ENCODE results near the gene PON3.

The PON3 gene

DNA sequence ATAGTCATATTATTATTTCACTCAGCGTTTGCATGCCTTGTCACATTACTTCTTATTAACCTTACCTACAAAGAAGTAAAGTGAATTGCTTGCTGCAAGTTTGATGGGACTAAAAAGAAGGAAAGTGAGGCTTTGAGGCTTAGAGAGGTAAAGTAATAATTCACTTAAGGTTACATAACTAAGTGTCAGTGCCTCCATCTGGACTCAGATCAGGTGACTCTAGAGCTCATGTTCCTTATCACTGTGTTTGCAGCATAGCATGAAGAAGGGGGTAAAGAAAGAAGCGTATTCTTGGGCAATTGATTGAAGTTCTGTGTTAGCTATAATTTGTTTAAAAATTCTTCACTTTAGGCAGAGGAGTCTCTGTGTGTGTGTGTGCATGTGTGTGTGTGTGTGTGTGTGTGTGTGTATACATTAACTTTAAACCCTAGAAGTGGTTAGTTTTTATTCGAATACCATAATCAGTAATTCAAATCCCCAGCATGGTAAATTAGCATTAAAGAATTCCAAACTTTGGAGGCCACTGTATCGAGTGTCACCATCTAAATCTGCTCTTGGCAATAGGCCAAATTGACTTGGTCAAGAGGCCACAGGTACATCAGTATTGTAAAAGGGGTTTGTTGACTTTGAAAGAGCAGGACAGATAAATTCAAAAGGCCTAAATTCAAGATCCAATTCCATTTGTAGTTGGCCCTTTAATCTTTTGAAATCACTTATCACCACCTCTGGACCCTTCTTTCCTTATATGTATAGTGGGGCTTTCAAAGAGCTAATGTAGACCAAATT, 2.2 kb upstream of the PON3 start:
- Histone ChIP-seq H3K36me3 (ENCODE audit: control insufficient read depth in 2 of 2, insufficient read depth in 1 of 2, low read length in 2 of 2) (no peaks in the 10 kb centered on the region), H3K9me3 (ENCODE audit: control insufficient read depth, insufficient read depth, low read depth, low read length) (no peaks in the 10 kb centered on the region), H3K4me1 (ENCODE audit: control insufficient read depth, insufficient read depth, low read length) (no peaks in the 10 kb centered on the region), H3K4me3 (ENCODE audit: low read depth, low read length) (no peak overlapping the region), H3K27ac (ENCODE audit: extremely low read depth, low read depth, low read length) (no peak overlapping the region)
- CTCF ChIA-PET: no interaction called here
- TF ChIP-seq ZNF239 (tag by site-specific recombination; IDR thresholded peaks at IDR 0.05) (no peak), YY1 (tag by site-specific recombination; IDR thresholded peaks at IDR 0.05) (no peak), ZNF791 (tag by site-specific recombination; IDR thresholded peaks at IDR 0.05) (no peak), KLF8 (tag by site-specific recombination; IDR thresholded peaks at IDR 0.05) (no peak), SCRT1 (tag by site-specific recombination; IDR thresholded peaks at IDR 0.05; ENCODE audit: borderline replicate concordance) (no peak), ZNF302 (tag by site-specific recombination; IDR thresholded peaks at IDR 0.05; ENCODE audit: low read depth) (no peak), KLF9 (tag by site-specific recombination; IDR thresholded peaks at IDR 0.05; ENCODE audit: low read depth) (no peak), ZNF549 (tag by site-specific recombination; IDR thresholded peaks at IDR 0.05) (no peak), ZNF571 (tag by site-specific recombination; IDR thresholded peaks at IDR 0.05) (no peak), ZNF529 (tag by site-specific recombination; IDR thresholded peaks at IDR 0.05; ENCODE audit: insufficient replicate concordance) (no peak), ZNF341 (tag by site-specific recombination; IDR thresholded peaks at IDR 0.05; ENCODE audit: low read depth) (no peak), ZNF157 (tag by site-specific recombination; IDR thresholded peaks at IDR 0.05) (no peak), ZSCAN30 (tag by site-specific recombination; IDR thresholded peaks at IDR 0.05) (no peak), ZNF37A (tag by site-specific recombination; IDR thresholded peaks at IDR 0.05) (no peak), ZSCAN16 (tag by site-specific recombination; IDR thresholded peaks at IDR 0.05) (no peak), ZNF138 (tag by site-specific recombination; IDR thresholded peaks at IDR 0.05; ENCODE audit: borderline replicate concordance) (no peak)
- TF ChIP-seq, protein P1, sequence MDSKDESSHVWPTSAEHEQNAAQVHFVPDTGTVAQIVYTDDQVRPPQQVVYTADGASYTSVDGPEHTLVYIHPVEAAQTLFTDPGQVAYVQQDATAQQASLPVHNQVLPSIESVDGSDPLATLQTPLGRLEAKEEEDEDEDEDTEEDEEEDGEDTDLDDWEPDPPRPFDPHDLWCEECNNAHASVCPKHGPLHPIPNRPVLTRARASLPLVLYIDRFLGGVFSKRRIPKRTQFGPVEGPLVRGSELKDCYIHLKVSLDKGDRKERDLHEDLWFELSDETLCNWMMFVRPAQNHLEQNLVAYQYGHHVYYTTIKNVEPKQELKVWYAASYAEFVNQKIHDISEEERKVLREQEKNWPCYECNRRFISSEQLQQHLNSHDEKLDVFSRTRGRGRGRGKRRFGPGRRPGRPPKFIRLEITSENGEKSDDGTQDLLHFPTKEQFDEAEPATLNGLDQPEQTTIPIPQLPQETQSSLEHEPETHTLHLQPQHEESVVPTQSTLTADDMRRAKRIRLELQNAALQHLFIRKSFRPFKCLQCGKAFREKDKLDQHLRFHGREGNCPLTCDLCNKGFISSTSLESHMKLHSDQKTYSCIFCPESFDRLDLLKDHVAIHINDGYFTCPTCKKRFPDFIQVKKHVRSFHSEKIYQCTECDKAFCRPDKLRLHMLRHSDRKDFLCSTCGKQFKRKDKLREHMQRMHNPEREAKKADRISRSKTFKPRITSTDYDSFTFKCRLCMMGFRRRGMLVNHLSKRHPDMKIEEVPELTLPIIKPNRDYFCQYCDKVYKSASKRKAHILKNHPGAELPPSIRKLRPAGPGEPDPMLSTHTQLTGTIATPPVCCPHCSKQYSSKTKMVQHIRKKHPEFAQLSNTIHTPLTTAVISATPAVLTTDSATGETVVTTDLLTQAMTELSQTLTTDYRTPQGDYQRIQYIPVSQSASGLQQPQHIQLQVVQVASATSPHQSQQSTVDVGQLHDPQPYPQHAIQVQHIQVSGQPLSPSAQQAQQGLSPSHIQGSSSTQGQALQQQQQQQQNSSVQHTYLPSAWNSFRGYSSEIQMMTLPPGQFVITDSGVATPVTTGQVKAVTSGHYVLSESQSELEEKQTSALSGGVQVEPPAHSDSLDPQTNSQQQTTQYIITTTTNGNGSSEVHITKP (tag by site-specific recombination; IDR thresholded peaks at IDR 0.05): no peak
- TF ChIP-seq, protein P2, sequence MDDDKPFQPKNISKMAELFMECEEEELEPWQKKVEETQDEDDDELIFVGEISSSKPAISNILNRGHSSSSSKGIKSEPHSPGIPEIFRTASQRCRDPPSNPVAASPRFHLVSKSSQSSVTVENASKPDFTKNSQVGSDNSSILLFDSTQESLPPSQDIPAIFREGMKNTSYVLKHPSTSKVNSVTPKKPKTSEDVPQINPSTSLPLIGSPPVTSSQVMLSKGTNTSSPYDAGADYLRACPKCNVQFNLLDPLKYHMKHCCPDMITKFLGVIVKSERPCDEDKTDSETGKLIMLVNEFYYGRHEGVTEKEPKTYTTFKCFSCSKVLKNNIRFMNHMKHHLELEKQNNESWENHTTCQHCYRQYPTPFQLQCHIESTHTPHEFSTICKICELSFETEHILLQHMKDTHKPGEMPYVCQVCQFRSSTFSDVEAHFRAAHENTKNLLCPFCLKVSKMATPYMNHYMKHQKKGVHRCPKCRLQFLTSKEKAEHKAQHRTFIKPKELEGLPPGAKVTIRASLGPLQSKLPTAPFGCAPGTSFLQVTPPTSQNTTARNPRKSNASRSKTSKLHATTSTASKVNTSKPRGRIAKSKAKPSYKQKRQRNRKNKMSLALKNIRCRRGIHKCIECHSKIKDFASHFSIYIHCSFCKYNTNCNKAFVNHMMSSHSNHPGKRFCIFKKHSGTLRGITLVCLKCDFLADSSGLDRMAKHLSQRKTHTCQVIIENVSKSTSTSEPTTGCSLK (tag by site-specific recombination; IDR thresholded peaks at IDR 0.05): no peak
- TF ChIP-seq, protein P3, sequence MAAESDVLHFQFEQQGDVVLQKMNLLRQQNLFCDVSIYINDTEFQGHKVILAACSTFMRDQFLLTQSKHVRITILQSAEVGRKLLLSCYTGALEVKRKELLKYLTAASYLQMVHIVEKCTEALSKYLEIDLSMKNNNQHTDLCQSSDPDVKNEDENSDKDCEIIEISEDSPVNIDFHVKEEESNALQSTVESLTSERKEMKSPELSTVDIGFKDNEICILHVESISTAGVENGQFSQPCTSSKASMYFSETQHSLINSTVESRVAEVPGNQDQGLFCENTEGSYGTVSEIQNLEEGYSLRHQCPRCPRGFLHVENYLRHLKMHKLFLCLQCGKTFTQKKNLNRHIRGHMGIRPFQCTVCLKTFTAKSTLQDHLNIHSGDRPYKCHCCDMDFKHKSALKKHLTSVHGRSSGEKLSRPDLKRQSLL (tag by site-specific recombination; IDR thresholded peaks at IDR 0.05): no peak
- TF ChIP-seq, protein P4, sequence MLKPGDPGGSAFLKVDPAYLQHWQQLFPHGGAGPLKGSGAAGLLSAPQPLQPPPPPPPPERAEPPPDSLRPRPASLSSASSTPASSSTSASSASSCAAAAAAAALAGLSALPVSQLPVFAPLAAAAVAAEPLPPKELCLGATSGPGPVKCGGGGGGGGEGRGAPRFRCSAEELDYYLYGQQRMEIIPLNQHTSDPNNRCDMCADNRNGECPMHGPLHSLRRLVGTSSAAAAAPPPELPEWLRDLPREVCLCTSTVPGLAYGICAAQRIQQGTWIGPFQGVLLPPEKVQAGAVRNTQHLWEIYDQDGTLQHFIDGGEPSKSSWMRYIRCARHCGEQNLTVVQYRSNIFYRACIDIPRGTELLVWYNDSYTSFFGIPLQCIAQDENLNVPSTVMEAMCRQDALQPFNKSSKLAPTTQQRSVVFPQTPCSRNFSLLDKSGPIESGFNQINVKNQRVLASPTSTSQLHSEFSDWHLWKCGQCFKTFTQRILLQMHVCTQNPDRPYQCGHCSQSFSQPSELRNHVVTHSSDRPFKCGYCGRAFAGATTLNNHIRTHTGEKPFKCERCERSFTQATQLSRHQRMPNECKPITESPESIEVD (tag by site-specific recombination; IDR thresholded peaks at IDR 0.05): no peak
- POLR2A ChIA-PET: no interaction called here

Data from HEK293 (cell line).